KMS-11 (cell line): ENCODE data around the gene PDE6B.
"Not testable (repeated sequence)": the region's sequence is repeated elsewhere in the genome, so short reads cannot be mapped to it uniquely, and the experiment has no call there.

Experiments
- H2AFZ ChIP-seq: fragments of 200-600 bp; sonication (generic); 2 replicates; pipeline ENCODE4 v1.6.1; 2016; ENCODE audit warnings: antibody characterized with exemption, mixed run types, low read depth
- H3K27ac ChIP-seq: fragments of 200-600 bp; sonication (generic); 2 replicates; pipeline ENCODE4 v1.6.1; 2016; ENCODE audit warnings: mild to moderate bottlenecking, mixed run types
- H3K27me3 ChIP-seq: fragments of 200-600 bp; sonication (generic); 2 replicates; pipeline ENCODE4 v1.6.1; 2017; ENCODE audit warnings: mild to moderate bottlenecking, low read depth, mixed run types, moderate library complexity; ENCODE audit not compliant: insufficient read depth
- H3K36me3 ChIP-seq: fragments of 200-600 bp; sonication (generic); 2 replicates; pipeline ENCODE4 v1.6.1; 2017; ENCODE audit warnings: mild to moderate bottlenecking, mixed run types; ENCODE audit not compliant: insufficient read depth
- H3K4me1 ChIP-seq: fragments of 200-600 bp; sonication (generic); 2 replicates; pipeline ENCODE4 v1.6.1; 2016; ENCODE audit warnings: mild to moderate bottlenecking, low read depth, mixed run types; ENCODE audit not compliant: poor library complexity, severe bottlenecking
- H3K4me2 ChIP-seq: fragments of 200-600 bp; sonication (generic); 2 replicates; pipeline ENCODE4 v1.7.0; 2016; ENCODE audit warnings: mild to moderate bottlenecking, mixed run types
- H3K4me3 ChIP-seq: fragments of 200-600 bp; sonication (generic); IDR thresholded peaks from 2 replicates; pipeline ENCODE4 v1.6.1; 2017; ENCODE audit warnings: low read depth, low read length, mixed read lengths; ENCODE audit not compliant: insufficient read depth
- H3K79me2 ChIP-seq: fragments of 200-600 bp; sonication (generic); 2 replicates; pipeline ENCODE4 v1.6.1; 2016; ENCODE audit warnings: low read depth, mixed run types; ENCODE audit not compliant: insufficient read depth
- H3K9ac ChIP-seq: fragments of 200-600 bp; sonication (generic); 2 replicates; pipeline ENCODE4 v1.6.1; 2016; ENCODE audit warnings: mild to moderate bottlenecking, mixed run types
- H4K20me1 ChIP-seq: fragments of 200-600 bp; sonication (generic); 2 replicates; pipeline ENCODE4 v1.6.1; 2016; ENCODE audit warnings: mild to moderate bottlenecking, mixed run types; ENCODE audit not compliant: insufficient read depth
- CTCF ChIP-seq: fragments of 200-600 bp; sonication (generic); conservative IDR thresholded peaks from 2 replicates; pipeline ENCODE4 v1.6.1; 2017; ENCODE audit warnings: low read depth, mild to moderate bottlenecking, antibody characterized with exemption, low read length, moderate library complexity, mixed read lengths

Gene PDE6B

GRCh38 chr4:590313-590841 is 35.0 kb upstream of the PDE6B start:
- no peak for TF ChIP-seq CTCF
- H3K27me3 ChIP-seq: no peaks in the 10 kb centered on the region
- no peak overlapping the region for H3K4me2 ChIP-seq
- H3K4me3 ChIP-seq: no peak overlapping the region
- no peaks in the 10 kb centered on the region for H4K20me1 ChIP-seq
- no peaks in the 10 kb centered on the region for H3K36me3 ChIP-seq
- H3K27ac ChIP-seq: no peak overlapping the region
- H3K79me2 ChIP-seq: no peaks in the 10 kb centered on the region
- H3K9ac ChIP-seq: no peak overlapping the region
- no peaks in the 10 kb centered on the region for H3K4me1 ChIP-seq
- H2AFZ ChIP-seq: no peak overlapping the region

GRCh38 chr4:592178-592577 is 33.2 kb upstream of the PDE6B start:
- not testable (repeated sequence) for H3K4me1 ChIP-seq, H2AFZ ChIP-seq, H3K79me2 ChIP-seq, H4K20me1 ChIP-seq, H3K27ac ChIP-seq, H3K36me3 ChIP-seq, H3K4me3 ChIP-seq, H3K27me3 ChIP-seq, H3K9ac ChIP-seq, H3K4me2 ChIP-seq

- Histone ChIP-seq H3K4me1 (no peaks in the 10 kb centered on the region), H3K4me2 (no peak overlapping the region), H3K27ac (no peak overlapping the region), H2AFZ (no peak overlapping the region), H3K36me3 (no peaks in the 10 kb centered on the region), H3K79me2 (no peaks in the 10 kb centered on the region), H3K9ac (no peak overlapping the region), H4K20me1 (no peaks in the 10 kb centered on the region), H3K4me3 (no peak overlapping the region), H3K27me3 (no peaks in the 10 kb centered on the region)
- no peak for TF ChIP-seq CTCF
These were observed 32.4 kb upstream of the PDE6B start for GRCh38 chr4:592825-593520.

GRCh38 chr4:598925-599324 is 26.4 kb upstream of the PDE6B start:
- Histone ChIP-seq H4K20me1 (no peaks in the 10 kb centered on the region), H2AFZ (no peak overlapping the region), H3K4me3 (no peak overlapping the region), H3K9ac (no peak overlapping the region), H3K4me1 (no peaks in the 10 kb centered on the region), H3K79me2 (no peaks in the 10 kb centered on the region), H3K36me3 (no peaks in the 10 kb centered on the region), H3K27me3 (no peaks in the 10 kb centered on the region), H3K27ac (no peak overlapping the region), H3K4me2 (no peak overlapping the region)
- no peak for TF ChIP-seq CTCF

GRCh38 chr4:600166-600565 is 25.2 kb upstream of the PDE6B start:
- Histone ChIP-seq H3K4me2 (no peak overlapping the region), H3K9ac (no peak overlapping the region), H2AFZ (no peak overlapping the region), H3K27ac (no peak overlapping the region), H3K4me1 (no peaks in the 10 kb centered on the region), H3K79me2 (no peaks in the 10 kb centered on the region), H3K27me3 (no peaks in the 10 kb centered on the region), H3K4me3 (no peak overlapping the region), H4K20me1 (no peaks in the 10 kb centered on the region), H3K36me3 (no peaks in the 10 kb centered on the region)
- TF ChIP-seq CTCF: no peak
